CD4-positive, alpha-beta T cell treated with Interleukin-6 at 100 ng/mL for 8 hours (primary cell): ENCODE measurements around the gene PHPT1.
"Not testable (repeated sequence)": the region's sequence is repeated elsewhere in the genome, so short reads cannot be mapped to it uniquely, and the experiment has no call there.

Experiments used
- DNase-seq: peaks from one replicate; pipeline ENCODE4 v3.0.0-alpha.2; 2020; ENCODE audit warnings: mixed read lengths, low spot score

The PHPT1 gene

GRCh38 chr9:136860933-136861873, 12.0 kb downstream of the PHPT1 start:
- no peak for DNase-seq

DNA sequence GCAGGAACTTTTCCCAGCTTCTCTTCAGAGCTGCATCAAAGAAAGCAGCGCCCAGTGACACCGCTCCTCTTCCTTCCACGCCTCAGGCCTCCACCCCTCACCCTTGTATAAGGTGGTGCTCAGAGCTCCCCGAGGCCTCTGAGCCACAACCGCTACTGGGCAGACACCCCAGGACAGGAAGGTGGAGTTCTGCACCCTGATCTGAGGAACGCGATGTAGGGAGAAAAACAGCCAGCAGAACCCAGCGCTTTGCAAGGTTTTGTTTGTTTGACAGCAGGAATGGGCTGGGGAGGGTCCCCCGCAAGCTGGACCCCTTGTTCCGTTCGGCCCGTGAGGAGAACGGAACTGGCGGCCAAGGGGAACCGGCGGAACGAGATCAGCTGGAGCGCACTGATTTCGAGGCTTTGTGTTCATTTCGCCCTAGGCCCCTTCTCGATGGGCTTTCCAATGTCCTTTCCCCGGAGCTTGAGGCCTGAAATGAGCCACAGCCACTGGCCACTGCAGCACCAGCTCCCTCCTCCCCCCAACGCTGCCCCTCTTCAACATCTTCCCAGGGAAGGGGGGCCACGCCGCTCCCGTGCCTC, 12.8 kb downstream of the PHPT1 start:
- no peak for DNase-seq

GRCh38 chr9:136862849-136863622, 13.8 kb downstream of the PHPT1 start:
- no peak for DNase-seq

GRCh38 chr9:136863623-136864273, 14.5 kb downstream of the PHPT1 start:
- no peak for DNase-seq

- DNase-seq, result no peak
Observed at GRCh38 chr9:136865041-136865767, 16.0 kb downstream of the PHPT1 start.

DNA sequence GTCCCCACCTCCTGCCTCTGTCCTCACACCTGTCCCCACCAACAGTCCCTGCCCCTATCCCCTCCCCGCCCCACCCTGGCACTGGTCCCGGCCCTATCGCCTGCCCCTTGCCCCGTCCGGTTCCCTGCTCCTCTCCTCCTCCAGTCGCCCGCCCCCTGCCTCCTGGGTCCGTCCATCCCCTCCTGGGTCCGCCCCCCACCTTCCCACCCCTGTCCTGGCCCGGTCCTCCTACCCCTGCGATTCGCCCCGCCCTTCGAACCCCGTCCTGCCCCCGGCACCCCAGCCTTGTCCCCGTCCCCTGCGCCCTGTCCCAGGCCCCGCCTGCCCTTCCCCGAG, 16.5 kb downstream of the PHPT1 start:
- DNase-seq, result no peak

DNA sequence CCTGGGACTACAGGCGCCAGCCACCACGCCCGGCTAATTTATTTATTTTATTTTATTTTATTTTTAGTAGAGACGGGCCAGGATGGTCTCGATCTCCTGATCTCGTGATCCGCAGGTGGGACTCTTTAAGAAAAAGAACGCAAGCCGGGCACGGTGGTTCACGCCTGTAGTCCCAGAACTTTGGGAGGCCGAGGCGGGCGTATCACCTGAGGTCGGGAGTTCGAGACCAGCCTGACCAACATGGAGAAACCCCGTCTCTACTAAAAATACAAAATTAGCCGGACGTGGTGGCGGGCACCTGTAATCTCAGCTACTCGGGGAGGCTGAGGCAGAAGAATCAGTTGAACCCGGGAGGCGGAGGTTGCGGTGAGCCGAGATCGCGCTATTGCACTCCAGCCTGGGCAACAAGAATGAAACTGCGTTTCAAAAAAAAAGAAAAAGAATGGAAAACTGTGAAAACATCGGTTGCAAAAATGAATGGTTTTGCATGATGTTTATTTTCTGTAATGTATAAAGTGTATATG, 17.8 kb downstream of the PHPT1 start:
- not testable (repeated sequence) for DNase-seq

GRCh38 chr9:136867480-136867879, 18.3 kb downstream of the PHPT1 start:
- DNase-seq, result no peak

- no peak for DNase-seq
Observed at GRCh38 chr9:136867917-136868316, 18.7 kb downstream of the PHPT1 start.

DNA sequence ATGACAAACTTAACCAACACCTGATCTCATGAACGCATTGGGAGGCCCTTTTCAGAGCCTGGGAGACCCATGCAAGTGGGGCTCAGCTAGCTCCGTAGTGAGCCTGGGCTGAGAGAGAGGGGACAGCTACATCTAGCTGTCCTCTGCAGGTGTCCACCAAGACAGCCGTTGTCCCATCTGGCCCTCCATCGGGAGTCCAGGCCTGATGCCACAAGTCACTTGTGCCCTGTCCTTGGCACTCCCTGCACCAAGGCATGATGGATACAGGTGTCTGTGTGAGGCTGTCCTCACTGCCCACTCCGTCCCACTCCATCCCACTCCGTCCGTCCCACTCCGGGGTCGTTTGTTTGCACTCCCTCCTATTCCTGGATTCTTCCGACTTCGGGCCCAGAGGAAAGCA, 19.4 kb downstream of the PHPT1 start:
- no peak for DNase-seq

DNA sequence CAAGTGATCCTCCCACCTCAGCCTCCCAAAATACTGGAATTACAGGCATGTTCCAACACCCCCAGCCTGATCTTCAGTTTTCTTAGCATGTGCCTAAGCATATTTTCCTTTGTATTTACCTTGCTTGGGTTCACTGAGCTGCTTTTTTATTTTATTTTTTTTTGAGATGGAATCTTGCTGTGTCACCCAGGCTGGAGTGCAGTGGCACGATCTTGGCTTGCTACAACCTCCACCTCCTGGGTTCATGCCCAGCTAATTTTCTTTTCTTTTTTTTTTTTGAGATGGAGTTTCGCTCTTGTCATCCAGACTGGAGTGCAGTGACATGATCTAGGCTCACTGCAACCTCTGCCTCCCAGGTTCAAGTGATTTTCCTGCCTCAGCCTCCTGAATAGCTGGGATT, 20.4 kb downstream of the PHPT1 start:
- not testable (repeated sequence) for DNase-seq

DNA sequence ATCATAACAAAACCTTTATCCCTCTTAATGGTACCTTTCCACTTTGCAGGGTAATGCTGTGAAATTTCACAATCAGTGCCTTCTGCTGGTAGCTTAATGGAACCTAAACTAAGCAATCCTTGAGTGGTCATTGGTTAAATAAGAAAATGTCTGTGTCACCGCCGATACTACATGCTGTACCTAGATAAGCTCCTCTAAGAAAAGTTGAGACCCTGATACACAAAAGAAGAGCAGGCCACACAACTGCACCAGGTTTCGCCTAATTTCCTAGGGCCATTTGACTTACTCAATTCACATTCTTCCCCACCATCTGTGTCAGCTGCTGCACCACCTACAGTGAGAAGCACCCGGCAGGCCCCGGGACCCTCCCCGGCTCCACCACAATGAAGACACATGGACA, 25.9 kb downstream of the PHPT1 start:
- no peak for DNase-seq

DNA sequence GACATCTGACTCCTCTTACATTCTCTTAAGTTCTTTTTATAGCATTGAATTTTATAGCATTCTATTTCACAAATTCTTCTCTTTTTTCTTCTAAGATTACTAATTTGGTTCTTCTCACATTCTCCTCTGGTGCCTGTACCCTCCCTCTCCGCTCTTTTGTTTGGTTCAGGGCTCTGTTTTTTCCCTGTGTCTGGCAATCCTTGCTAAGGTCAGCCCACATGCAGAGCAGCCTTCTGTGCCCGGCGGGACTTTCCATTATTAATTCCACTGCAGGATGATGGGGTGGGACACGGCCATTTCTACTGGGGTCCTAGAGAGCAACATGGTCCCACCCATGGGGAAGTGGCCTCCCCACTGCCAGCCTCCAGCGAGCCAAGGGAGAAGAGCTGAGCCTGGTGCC, 27.3 kb downstream of the PHPT1 start:
- no peak for DNase-seq

- DNase-seq, result no peak
Observed at GRCh38 chr9:136880651-136881050, 31.4 kb downstream of the PHPT1 start.

DNA sequence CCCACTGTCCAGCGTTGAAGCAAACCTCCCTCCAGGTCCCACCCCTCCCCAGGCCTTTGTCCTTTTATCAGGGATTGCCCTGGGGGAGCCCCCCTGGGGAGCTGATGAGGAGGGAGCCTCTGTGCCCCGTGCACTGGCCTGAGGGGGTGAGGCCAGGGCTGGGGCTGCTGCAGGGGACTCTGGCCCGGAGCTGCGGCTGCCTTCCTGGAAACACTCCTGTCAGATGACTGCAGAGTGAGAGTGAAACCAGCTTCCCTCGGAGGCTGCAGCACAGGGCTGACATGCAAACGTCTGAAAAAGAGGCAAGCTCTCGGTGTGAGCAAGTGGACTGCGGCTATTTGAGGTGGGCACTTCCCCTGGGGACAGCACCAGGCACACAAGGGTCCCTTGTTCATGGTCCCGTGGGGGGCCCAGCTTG, 32.5 kb downstream of the PHPT1 start:
- peak; percentile 49 for DNase-seq

GRCh38 chr9:136882109-136882946, 33.1 kb downstream of the PHPT1 start:
- peak; percentile 88 for DNase-seq

DNA sequence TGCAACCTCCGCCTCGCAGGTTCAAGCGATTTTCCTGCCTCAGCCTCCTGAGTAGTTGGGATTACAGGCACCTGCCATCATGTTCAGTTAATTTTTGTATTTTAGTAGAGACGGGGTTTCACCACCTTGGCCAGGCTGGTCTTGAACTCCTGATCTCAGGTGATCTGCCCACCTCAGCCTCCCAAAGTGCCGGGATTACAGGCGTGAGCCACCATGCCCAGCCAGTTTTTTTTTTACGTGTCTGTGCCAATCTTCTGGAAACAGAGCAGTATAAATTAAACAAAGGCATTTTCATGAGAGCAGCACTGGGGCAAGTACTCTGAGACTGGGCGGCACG, 33.7 kb downstream of the PHPT1 start:
- DNase-seq, result not testable (repeated sequence)

DNA sequence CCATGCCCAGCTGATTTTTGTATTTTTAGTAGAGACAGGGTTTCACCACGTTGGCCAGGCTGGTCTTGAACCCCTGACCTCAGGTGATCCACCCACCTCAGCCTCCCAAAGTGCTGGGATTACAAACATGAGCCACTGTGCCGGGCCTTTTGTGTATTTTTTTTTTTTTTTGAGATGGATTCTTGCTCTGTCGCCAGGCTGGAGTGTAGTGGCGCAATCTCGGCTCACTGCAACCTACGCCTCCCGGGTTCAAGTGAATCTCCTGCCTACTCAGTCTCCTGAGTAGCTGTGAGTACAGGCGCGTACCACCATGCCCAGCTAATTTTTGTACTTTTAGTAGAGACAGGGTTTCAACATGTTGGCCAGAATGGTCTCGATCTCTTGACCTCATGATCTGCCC, 34.5 kb downstream of the PHPT1 start:
- not testable (repeated sequence) for DNase-seq

- peak; percentile 97 for DNase-seq
Observed at GRCh38 chr9:136885950-136886578, 36.9 kb downstream of the PHPT1 start, which contains the start of gene TRAF2. Gene TRAF2, plus strand, starts transcription at chr9:136886516. Its CDS starts 12,225 bp downstream, at chr9:136898741.
